GM13976 (cell line): ENCODE results near the gene HPSE2.

ENCODE experiments used
- DNase-seq: peaks from one replicate; pipeline ENCODE4 v3.0.0; 2012; ENCODE audit warnings: low spot score
- in situ Hi-C: fragments of 300-500 bp; cut with MboI; formaldehyde crosslinking; loops from one replicate; pipeline ENCODE4 v1.12.0; 2022; ENCODE audit warnings: low sequenced_read_pairs, mixed read lengths, inconsistent platforms; ENCODE audit not compliant: unreplicated experiment
- TF ChIP-seq, protein P1 (sequence below): IDR thresholded peaks from 2 replicates; pipeline ENCODE4 v1.5.1; 2012; ENCODE audit warnings: borderline replicate concordance, mild to moderate bottlenecking; ENCODE audit not compliant: insufficient read depth; ENCODE audit errors: extremely low read depth, missing control alignments, control extremely low read depth

Gene HPSE2

DNA sequence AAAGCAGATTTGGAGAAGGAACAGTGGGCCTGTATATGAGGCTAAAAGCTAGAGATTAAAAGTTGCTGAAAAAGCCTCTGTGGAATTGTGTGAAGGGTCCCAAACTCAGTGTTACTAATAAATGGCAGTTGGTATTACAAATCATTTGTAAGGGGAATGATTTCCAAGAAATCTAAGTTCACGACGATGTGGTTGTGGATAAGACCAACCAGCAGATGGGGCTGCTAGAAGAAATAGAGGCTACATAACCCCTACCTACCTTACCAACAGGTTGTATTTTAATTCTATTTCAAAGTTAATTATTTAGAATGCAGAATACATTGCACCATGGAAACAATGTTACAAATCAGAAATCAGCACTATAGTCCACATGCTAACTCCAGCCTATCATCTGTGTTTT is 377.1 kb downstream of the HPSE2 start:
- in situ Hi-C loops: no loop called here
- no peak for DNase-seq
- TF ChIP-seq, protein P1, sequence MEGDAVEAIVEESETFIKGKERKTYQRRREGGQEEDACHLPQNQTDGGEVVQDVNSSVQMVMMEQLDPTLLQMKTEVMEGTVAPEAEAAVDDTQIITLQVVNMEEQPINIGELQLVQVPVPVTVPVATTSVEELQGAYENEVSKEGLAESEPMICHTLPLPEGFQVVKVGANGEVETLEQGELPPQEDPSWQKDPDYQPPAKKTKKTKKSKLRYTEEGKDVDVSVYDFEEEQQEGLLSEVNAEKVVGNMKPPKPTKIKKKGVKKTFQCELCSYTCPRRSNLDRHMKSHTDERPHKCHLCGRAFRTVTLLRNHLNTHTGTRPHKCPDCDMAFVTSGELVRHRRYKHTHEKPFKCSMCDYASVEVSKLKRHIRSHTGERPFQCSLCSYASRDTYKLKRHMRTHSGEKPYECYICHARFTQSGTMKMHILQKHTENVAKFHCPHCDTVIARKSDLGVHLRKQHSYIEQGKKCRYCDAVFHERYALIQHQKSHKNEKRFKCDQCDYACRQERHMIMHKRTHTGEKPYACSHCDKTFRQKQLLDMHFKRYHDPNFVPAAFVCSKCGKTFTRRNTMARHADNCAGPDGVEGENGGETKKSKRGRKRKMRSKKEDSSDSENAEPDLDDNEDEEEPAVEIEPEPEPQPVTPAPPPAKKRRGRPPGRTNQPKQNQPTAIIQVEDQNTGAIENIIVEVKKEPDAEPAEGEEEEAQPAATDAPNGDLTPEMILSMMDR: peak; percentile 2

DNA sequence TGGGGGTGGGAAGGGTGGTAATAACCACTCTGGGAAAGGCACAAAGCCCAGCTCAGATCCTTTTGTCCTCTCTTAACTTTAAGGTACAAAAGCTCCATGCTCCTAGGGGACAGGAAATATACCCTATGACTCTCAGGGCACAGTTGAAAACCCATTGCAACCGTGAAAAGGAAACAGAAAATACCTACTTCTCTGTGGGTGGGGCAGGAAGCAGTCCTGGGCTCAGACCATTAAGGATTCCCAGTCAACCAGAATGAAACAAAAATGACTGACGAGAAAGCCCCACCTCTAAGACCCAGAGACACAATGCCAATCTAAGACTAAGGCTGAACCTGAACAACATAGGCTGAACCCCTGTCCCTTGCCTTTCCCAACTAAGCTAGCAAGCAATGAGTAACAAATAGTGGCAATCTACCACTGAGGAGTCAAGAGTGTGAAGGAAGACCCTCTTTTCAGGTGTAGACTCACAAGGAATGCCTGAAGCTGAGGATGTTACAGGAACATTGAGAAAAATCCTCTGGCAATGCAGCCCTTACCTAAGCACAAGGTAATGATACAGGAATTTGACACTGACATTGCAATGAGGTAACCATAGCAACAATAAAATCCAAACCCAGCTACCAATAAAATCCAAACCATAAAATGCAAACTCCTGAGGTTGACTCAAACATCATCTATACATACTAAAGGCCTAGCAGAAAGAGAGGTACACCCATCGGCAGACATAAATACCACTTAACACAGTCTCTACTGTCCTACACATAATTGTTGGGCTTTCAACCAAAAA is 380.1 kb downstream of the HPSE2 start:
- in situ Hi-C loops: no loop called here
- DNase-seq: no peak
- TF ChIP-seq, protein P1: no peak

GRCh38 chr10:98852686-98853085 is 383.0 kb downstream of the HPSE2 start:
- TF ChIP-seq, protein P1: no peak
- DNase-seq: no peak
- in situ Hi-C loops: no loop called here

GRCh38 chr10:98848361-98848760 is 387.3 kb downstream of the HPSE2 start:
- TF ChIP-seq, protein P1: no peak
- no peak for DNase-seq
- in situ Hi-C loops: no loop called here

DNA sequence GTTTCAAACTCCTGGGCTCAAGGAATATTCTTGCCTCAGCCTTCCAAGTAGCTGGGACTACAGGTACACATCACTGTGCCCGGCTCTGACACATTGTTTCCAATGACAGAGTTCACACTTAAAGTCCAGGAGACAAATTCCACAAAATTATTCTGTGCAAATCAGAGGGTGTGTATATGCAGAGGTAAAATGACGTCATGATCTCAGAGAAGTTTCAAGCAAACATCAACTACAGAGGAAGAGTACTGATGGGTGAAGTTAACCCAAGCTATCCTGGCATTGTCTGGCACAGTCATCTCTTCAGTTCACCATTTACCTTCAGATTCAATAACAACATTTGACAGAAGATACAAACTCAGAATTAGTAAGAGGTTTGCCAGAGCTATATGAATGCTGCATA is 388.9 kb downstream of the HPSE2 start:
- in situ Hi-C loops: no loop called here
- no peak for DNase-seq
- TF ChIP-seq, protein P1: no peak

DNA sequence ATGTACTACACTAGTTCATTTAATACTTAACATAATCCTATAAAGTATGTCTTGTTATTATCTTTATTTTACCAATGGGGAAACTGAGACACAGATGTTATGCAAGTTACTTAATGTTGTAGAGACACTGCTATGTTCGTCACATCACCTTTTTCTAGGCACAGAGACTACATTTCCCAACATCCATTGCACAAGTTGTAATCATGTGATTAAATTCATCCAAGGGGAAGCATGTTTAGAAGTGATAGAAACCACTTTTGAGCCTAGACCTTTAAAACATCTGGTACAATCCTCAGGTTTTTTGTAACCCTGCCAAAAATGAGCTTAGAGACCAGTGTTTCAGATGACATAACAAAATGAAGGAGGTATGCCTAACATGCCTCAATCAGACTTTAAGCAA is 402.1 kb downstream of the HPSE2 start:
- DNase-seq: no peak
- in situ Hi-C loops: no loop called here
- TF ChIP-seq, protein P1: no peak
